ENCODE data around the gene DPYSL5.

DNA sequence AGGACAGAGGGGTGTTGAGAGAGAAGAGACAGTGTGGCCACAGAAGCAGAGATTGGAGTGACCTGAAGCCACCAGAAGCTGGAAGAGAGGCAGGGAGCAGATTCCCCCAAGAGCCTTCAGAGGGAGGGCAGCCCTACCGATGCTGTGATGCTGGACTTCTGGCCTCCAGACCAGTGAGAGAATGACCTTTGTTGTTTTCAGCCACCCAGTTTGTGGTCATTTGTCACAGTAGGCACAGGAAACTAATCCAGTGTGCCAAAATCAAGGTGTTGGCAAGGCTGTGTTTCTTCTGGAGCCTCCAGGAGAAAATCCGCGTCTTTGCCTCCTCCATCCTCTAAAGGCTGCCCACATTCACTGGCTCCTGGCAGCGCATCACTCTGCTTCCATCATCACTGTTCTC, 137.9 kb downstream of the DPYSL5 start:
- no peak for TF ChIP-seq GATA2 (IDR thresholded peaks at IDR 0.05; ENCODE audit: low read depth, low read length)
- TF ChIP-seq GATA3 (IDR thresholded peaks at IDR 0.05; ENCODE audit: low read depth, low read length) = no peak
